ENCODE data around the gene ATG4D.

- no peak for TF ChIP-seq EZH2 (IDR thresholded peaks at IDR 0.05; ENCODE audit: borderline replicate concordance, low read length)
- TF ChIP-seq, protein P1, sequence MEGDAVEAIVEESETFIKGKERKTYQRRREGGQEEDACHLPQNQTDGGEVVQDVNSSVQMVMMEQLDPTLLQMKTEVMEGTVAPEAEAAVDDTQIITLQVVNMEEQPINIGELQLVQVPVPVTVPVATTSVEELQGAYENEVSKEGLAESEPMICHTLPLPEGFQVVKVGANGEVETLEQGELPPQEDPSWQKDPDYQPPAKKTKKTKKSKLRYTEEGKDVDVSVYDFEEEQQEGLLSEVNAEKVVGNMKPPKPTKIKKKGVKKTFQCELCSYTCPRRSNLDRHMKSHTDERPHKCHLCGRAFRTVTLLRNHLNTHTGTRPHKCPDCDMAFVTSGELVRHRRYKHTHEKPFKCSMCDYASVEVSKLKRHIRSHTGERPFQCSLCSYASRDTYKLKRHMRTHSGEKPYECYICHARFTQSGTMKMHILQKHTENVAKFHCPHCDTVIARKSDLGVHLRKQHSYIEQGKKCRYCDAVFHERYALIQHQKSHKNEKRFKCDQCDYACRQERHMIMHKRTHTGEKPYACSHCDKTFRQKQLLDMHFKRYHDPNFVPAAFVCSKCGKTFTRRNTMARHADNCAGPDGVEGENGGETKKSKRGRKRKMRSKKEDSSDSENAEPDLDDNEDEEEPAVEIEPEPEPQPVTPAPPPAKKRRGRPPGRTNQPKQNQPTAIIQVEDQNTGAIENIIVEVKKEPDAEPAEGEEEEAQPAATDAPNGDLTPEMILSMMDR (conservative IDR thresholded peaks at IDR 0.05 in 1 of 2, IDR thresholded peaks at IDR 0.05 in 1 of 2; ENCODE audit: extremely low read depth in 1 of 2, insufficient read depth in 1 of 2, low read depth in 1 of 2, low read length in 2 of 2), result no peak
These were observed 6.0 kb downstream of the ATG4D start for GRCh38 chr19:10549733-10550132.

All from mammary epithelial cell (primary cell).